HG03575 (cell line): ENCODE results near the gene PLA2G6.

Experiments
- ATAC-seq: cut with Tn5 transposase; IDR thresholded peaks from one replicate; pipeline ENCODE4 v1.9.1; 2021; ENCODE audit not compliant: unreplicated experiment, insufficient number of reproducible peaks, low FRiP score; ENCODE audit errors: extremely low read depth

Gene PLA2G6

GRCh38 chr22:38067761-38068360 is 113.8 kb downstream of the PLA2G6 start:
- ATAC-seq = no peak

DNA sequence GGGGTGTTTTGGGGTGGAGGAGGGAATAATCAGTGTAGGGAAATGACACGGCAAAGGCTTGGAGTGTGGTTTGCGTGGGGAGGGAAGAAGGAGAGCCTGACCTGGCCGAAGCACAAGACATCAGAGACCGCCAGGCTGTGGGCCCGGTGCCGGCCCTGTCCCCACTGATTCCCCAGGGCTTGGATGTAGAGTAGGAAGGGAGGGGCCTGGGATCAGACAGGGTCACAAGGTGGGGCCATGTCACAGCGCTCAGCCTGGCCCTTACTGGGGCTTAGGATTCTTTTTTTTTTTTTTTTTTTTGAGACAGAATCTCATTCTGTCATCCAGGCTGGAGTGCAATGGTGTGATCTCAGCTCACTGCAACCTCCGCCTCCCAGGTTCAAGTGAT is 114.6 kb downstream of the PLA2G6 start:
- no peak for ATAC-seq

DNA sequence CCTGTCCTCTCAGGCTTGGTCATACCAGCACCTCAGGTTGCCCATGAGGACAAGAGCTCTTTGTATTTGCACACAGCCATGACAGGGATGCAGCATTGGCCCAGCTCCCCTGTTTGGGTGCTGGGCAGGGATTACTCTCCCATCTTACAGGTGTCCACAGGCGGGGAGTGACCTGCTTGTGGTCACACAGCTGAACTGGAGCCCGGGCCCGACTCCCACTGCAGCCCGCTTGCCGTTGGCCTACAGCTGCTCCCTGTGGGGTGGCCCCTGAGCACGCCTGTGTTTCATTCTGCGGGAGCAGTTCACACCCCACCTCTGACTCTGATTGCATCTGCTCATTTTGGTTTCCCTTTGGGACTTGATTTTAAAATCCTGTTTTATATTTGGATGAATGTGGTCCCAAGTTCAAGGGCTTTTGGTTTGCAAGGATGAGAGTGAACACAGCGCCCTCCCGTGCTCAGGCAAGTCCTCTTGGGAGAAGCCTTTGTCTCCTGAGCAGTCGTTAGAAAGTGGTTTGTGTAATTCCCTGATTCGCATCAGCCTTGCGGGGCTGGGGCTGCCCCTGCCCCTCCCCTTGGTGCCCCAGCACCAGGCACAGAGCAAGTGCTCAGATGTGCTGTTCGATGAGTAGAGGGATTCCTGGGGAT is 115.1 kb downstream of the PLA2G6 start:
- no peak for ATAC-seq

DNA sequence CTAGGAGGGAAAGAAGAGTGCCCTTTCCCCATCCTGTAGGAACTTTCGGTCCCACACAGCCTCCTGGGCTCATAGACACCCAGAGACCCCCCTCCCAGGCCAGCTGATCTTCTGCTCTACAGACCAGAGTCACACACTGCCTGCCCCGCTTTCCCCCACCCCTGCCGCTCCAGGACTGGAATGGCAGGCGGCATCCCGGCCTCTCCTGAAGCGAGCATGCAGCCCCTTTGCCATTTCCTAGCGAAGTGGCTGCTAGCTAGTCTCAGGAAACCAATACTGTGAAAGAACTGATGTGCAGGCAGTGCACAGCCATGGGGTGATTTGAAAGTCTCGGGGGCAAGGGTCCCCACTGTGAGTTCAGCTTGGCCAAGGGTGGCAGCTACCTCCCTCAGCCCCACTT is 116.1 kb downstream of the PLA2G6 start:
- ATAC-seq = no peak

DNA sequence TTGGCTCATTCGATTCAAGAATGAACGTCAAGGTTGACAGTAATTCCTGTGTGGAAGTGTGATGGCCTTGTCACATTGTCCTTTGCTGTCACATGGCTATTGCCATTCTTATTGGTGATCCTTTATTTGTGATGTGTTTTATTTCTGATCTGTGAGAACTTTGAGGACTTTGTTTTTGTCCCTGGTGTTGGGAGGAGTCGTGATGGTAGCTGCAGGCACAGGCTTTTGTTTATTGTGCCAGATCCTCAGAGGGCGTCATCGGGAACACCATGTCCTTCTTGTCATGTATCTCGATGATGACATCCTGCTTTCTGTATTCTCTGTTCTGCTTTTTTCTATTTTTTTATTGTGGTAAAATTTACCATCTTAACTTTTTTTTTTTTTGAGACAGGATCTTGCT is 118.8 kb downstream of the PLA2G6 start:
- no peak for ATAC-seq
